ENCODE measurements around the gene THAP12. TPM values are rescaled to one million over a fixed set of nuclear protein-coding genes. Genes with fewer than 3 reads are reported as not detected.

The THAP12 gene
- 45.6 and 58.4 TPM in 2 replicates for total RNA-seq

GRCh38 chr11:76380977-76381719, at the start of gene THAP12, which contains the start of gene GVQW3:
Gene THAP12, minus strand, starts transcription at chr11:76381132. Its CDS starts 296 bp downstream, at chr11:76380836.
Gene GVQW3, plus strand, starts transcription at chr11:76381323. Its CDS starts 506 bp downstream, at chr11:76381829.

Other genes with a start within 250 kb of the THAP12 start
- gene WNT11, start 174.6 kb downstream of the THAP12 start, total RNA-seq: 0.21 and 0.34 TPM in 2 replicates
- gene GVQW3, start 191 bp upstream of the THAP12 start, total RNA-seq: under 0.01 and 0.57 TPM in 2 replicates
- gene EMSY, start 63.9 kb upstream of the THAP12 start, total RNA-seq: 5.8 and 9.1 TPM in 2 replicates

Data from nasal cavity respiratory epithelium epithelial cell of viscerocranial mucosa (primary cell).